ENCODE results near the gene IGSF21.

The IGSF21 gene

DNA sequence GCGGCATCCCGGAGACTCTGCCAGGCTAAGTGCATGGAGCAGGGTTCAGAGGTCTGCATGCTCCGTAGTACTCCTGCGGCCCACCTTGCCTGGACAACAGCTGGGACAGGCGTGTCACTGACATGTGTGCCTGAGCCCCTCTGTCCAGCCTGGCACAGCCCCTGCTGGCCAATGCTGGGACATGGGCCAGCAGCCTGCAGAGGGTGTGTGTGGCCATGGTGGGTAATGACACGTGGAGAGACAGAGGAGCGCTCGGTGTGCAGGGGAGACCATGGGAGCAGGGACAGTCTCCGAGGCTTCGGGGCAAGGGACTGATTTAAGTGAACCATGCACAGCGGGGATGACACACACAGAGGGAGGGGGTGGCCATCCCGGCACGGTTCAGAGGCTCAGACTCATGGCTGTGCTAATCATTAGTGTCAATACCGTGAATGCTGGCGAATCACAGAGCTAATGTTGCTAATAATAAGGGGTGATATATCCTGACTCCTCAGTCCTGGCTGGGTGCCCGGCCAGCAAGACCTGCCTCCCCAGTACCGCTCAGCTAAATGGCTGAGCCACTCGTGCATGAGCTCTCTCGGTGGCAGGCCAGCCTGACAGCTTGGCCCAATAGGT is 41.5 kb downstream of the IGSF21 start:
- no peak overlapping the region for H3K4me2 ChIP-seq
- H3K79me2 ChIP-seq (ENCODE audit: insufficient read depth, low read depth), result no peaks in the 10 kb centered on the region
- no peak overlapping the region for H3K9ac ChIP-seq
- H4K20me1 ChIP-seq (ENCODE audit: insufficient read depth), result no peaks in the 10 kb centered on the region
- H3K27ac ChIP-seq, result no peak overlapping the region
- H3K4me3 ChIP-seq (IDR thresholded peaks at IDR 0.05; ENCODE audit: insufficient read depth, low read depth, low read length), result no peak overlapping the region
- no peaks in the 10 kb centered on the region for H3K36me3 ChIP-seq (ENCODE audit: insufficient read depth)
- H2AFZ ChIP-seq (ENCODE audit: low read depth), result no peak overlapping the region
- TF ChIP-seq, protein P1, sequence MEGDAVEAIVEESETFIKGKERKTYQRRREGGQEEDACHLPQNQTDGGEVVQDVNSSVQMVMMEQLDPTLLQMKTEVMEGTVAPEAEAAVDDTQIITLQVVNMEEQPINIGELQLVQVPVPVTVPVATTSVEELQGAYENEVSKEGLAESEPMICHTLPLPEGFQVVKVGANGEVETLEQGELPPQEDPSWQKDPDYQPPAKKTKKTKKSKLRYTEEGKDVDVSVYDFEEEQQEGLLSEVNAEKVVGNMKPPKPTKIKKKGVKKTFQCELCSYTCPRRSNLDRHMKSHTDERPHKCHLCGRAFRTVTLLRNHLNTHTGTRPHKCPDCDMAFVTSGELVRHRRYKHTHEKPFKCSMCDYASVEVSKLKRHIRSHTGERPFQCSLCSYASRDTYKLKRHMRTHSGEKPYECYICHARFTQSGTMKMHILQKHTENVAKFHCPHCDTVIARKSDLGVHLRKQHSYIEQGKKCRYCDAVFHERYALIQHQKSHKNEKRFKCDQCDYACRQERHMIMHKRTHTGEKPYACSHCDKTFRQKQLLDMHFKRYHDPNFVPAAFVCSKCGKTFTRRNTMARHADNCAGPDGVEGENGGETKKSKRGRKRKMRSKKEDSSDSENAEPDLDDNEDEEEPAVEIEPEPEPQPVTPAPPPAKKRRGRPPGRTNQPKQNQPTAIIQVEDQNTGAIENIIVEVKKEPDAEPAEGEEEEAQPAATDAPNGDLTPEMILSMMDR (conservative IDR thresholded peaks at IDR 0.05; ENCODE audit: low read depth, low read length), result no peak
- H3K4me1 ChIP-seq (ENCODE audit: low read depth, poor library complexity, severe bottlenecking), result no peaks in the 10 kb centered on the region
- H3K27me3 ChIP-seq (ENCODE audit: insufficient read depth, low read depth), result peaks cover 3% of the 10 kb centered on the region; the same call in 1 of the 2 replicates

DNA sequence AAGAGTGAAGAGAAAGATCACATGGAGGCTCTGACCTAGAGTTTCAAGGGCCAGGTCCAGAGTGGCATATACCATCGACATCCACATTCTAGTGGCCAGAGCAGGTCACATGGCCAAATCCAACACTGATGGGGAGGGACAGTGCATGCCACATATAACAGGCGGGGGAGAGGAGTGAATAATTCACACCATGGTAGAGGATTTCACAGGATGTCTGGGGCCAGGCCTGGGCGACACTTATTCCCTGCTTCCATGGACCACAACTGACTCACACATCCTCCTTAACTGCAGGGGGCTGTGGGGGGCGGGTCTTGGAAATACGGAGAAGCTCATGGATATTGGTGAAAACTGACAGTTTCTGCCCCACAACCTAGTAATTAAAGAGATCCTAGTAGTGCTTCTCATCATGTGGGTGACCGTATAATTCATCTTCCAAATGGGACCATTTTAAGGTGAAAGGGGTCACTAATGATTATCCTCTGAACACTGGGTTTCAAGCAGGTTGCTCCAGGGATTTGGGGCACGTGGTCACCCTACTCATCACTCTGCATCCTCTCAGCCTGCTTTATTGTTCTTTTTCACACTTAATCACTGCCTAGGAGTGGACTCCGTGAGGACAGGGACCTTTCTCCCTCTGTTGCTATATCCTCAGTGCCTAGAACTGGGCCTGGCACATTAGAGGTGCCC is 44.0 kb downstream of the IGSF21 start:
- H3K4me2 ChIP-seq, result no peak overlapping the region
- peaks cover 3% of the 10 kb centered on the region; the same call in 1 of the 2 replicates for H3K27me3 ChIP-seq (ENCODE audit: insufficient read depth, low read depth)
- no peak overlapping the region for H3K4me3 ChIP-seq (IDR thresholded peaks at IDR 0.05; ENCODE audit: insufficient read depth, low read depth, low read length)
- H3K36me3 ChIP-seq (ENCODE audit: insufficient read depth), result no peaks in the 10 kb centered on the region
- H2AFZ ChIP-seq (ENCODE audit: low read depth), result no peak overlapping the region
- no peaks in the 10 kb centered on the region for H3K4me1 ChIP-seq (ENCODE audit: low read depth, poor library complexity, severe bottlenecking)
- no peaks in the 10 kb centered on the region for H4K20me1 ChIP-seq (ENCODE audit: insufficient read depth)
- no peak overlapping the region for H3K9ac ChIP-seq
- TF ChIP-seq, protein P1 (conservative IDR thresholded peaks at IDR 0.05; ENCODE audit: low read depth, low read length), result no peak
- no peak overlapping the region for H3K27ac ChIP-seq
- H3K79me2 ChIP-seq (ENCODE audit: insufficient read depth, low read depth), result no peaks in the 10 kb centered on the region

DNA sequence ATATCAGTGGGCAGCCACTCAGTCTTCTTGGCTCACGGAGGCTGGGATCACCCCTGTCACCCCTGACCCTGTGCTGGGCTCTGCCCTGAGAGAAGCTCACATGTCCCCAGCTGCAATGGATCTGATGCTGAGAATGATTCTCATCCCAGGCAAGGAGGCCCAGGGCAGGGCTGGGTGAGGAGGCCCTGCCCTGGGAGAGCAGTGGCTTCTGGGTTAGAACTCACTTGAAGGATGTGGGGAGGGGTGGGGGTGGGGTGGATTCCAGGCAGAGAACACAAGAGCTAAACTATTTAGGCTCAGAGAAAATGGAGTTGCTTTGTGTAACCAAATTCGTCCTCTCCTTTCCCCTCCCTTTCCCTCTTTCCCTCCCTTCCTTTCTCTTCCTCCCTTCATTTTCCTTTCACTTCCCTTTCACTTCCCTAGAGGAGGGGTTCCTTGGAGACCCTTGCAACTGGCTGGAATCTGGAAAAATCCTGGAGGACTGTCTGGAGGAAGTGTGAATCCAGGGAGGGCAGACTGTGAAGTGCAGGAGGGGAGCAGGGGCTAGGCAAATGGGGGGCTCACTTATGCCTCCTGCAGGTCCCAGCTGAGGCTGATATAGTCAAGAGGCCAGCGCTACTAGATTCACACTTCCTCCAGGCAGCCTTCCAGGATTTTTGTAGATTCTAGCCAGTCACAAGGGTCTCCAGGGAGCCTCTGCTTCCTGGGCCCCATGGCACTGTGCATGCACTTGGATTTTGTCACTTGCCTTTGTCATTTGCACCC is 47.0 kb downstream of the IGSF21 start:
- peaks cover 3% of the 10 kb centered on the region; the same call in 1 of the 2 replicates for H3K27me3 ChIP-seq (ENCODE audit: insufficient read depth, low read depth)
- no peaks in the 10 kb centered on the region for H3K79me2 ChIP-seq (ENCODE audit: insufficient read depth, low read depth)
- no peaks in the 10 kb centered on the region for H3K36me3 ChIP-seq (ENCODE audit: insufficient read depth)
- no peaks in the 10 kb centered on the region for H4K20me1 ChIP-seq (ENCODE audit: insufficient read depth)
- no peak overlapping the region for H3K9ac ChIP-seq
- H2AFZ ChIP-seq (ENCODE audit: low read depth), result no peak overlapping the region
- no peaks in the 10 kb centered on the region for H3K4me1 ChIP-seq (ENCODE audit: low read depth, poor library complexity, severe bottlenecking)
- H3K27ac ChIP-seq, result no peak overlapping the region
- H3K4me3 ChIP-seq (IDR thresholded peaks at IDR 0.05; ENCODE audit: insufficient read depth, low read depth, low read length), result no peak overlapping the region
- H3K4me2 ChIP-seq, result no peak overlapping the region
- TF ChIP-seq, protein P1 (conservative IDR thresholded peaks at IDR 0.05; ENCODE audit: low read depth, low read length), result no peak

DNA sequence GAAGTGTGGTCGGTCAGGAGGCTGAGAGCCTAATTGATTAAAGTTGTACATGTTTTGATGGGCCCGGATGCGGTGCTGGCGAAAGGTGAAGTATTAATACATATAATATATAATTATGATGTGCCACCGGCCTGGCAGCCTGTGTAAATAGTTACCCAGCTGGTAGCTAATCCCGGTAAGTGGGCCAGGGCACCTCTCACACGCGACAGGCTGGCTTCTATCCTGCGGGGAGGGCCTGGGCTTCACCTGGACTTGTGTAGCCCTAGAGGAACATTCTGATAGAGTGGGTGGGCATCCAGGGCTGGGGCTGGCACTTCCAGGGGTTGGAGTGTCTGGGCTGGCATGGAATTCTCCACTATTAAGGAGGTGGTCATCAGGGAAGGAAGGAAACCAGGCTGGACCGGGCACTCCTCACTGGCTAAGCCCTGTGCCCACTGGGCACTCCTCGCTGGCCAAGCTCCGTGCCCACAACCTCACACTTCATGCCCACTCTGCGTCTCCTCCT is 48.3 kb downstream of the IGSF21 start:
- Histone ChIP-seq H2AFZ (ENCODE audit: low read depth) (no peak overlapping the region), H3K9ac (no peak overlapping the region), H3K79me2 (ENCODE audit: insufficient read depth, low read depth) (no peaks in the 10 kb centered on the region), H3K4me2 (no peak overlapping the region), H3K36me3 (ENCODE audit: insufficient read depth) (no peaks in the 10 kb centered on the region), H3K4me3 (IDR thresholded peaks at IDR 0.05; ENCODE audit: insufficient read depth, low read depth, low read length) (no peak overlapping the region), H4K20me1 (ENCODE audit: insufficient read depth) (no peaks in the 10 kb centered on the region), H3K27ac (no peak overlapping the region), H3K27me3 (ENCODE audit: insufficient read depth, low read depth) (peaks cover 3% of the 10 kb centered on the region; the same call in 1 of the 2 replicates), H3K4me1 (ENCODE audit: low read depth, poor library complexity, severe bottlenecking) (no peaks in the 10 kb centered on the region)
- TF ChIP-seq, protein P1 (conservative IDR thresholded peaks at IDR 0.05; ENCODE audit: low read depth, low read length), result no peak
